Measurements from ENCODE around the gene TCL1B.
"Not testable (repeated sequence)": the region's sequence is repeated elsewhere in the genome, so short reads cannot be mapped to it uniquely, and the experiment has no call there.

Gene TCL1B

DNA sequence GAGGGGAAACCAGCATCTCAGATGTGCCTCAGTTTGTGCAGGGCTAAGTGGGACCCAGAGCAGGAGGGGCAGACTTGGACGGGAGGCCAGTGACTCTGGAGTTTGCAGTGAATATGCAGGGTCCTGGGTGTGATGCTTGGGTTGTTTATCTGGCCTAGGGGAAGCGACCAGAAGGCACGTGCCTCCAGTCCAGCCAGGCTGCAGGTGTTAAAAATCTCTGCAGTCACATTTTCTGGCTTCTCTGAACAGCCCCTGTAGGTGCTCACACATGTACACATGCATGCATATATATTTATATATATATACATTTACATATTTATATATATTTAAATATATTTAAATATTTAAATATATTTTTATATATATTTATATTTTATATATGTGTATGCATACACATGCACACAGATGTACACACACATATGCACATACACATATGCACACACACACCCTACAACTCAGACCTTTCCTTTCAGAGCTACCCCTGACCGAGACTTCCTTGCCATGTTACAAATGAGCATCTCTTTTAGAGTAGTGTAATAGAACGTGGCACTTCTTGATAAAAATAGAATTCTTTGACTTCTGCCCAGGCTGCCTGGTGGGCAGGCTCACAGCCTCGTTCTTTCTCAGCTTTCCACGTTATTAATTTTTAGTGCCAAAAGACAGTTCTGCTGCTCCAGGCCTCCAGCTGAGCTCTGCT, 26.8 kb upstream of the TCL1B start:
- Histone ChIP-seq H3K27me3 (ENCODE audit: low read depth, low read length) (peaks cover 5% of the 10 kb centered on the region), H3K27ac (ENCODE audit: low read length) (no peak overlapping the region), H3K4me1 (ENCODE audit: control insufficient read depth in 1 of 2, insufficient read depth in 2 of 2, low read length in 2 of 2) (no peaks in the 10 kb centered on the region)

DNA sequence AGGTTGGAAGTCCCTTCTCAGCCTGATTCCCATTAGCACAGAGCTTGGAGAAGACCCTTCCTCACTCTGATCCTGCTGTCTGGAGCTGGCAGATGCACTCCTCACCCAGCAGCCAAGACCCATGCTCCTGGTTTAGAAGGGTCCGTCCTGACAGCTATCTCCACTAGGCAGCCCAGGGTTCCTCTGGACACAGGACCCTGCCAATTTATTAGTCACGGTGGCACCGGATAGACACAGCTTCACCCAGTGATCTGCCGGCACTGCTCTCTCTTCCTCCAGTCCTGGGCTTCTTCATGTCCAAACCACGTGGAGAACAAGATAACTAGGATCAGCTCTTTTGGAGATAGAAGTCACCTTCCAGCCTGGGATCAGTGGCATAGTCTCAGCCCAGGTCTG, 26.2 kb upstream of the TCL1B start:
- no peak overlapping the region for H3K4me3 ChIP-seq (ENCODE audit: low read depth in 1 of 2, low read length in 2 of 2)
- H3K27ac ChIP-seq (ENCODE audit: low read length), result no peak overlapping the region
- peaks cover 5% of the 10 kb centered on the region for H3K27me3 ChIP-seq (ENCODE audit: low read depth, low read length)
- H3K9me3 ChIP-seq (ENCODE audit: control insufficient read depth in 1 of 2, low read length in 2 of 2), result no peaks in the 10 kb centered on the region
- H3K36me3 ChIP-seq (ENCODE audit: control insufficient read depth in 1 of 2, insufficient read depth in 2 of 2, low read length in 2 of 2), result no peaks in the 10 kb centered on the region
- H3K4me1 ChIP-seq (ENCODE audit: control insufficient read depth in 1 of 2, insufficient read depth in 2 of 2, low read length in 2 of 2), result no peaks in the 10 kb centered on the region

More for the DNA sequence above, 26.8 kb upstream of the TCL1B start:
- no peaks in the 10 kb centered on the region for H3K9me3 ChIP-seq (ENCODE audit: control insufficient read depth in 1 of 2, low read length in 2 of 2)
- H3K36me3 ChIP-seq (ENCODE audit: control insufficient read depth in 1 of 2, insufficient read depth in 2 of 2, low read length in 2 of 2), result no peaks in the 10 kb centered on the region
- no peak overlapping the region for H3K4me3 ChIP-seq (ENCODE audit: low read depth in 1 of 2, low read length in 2 of 2)

DNA sequence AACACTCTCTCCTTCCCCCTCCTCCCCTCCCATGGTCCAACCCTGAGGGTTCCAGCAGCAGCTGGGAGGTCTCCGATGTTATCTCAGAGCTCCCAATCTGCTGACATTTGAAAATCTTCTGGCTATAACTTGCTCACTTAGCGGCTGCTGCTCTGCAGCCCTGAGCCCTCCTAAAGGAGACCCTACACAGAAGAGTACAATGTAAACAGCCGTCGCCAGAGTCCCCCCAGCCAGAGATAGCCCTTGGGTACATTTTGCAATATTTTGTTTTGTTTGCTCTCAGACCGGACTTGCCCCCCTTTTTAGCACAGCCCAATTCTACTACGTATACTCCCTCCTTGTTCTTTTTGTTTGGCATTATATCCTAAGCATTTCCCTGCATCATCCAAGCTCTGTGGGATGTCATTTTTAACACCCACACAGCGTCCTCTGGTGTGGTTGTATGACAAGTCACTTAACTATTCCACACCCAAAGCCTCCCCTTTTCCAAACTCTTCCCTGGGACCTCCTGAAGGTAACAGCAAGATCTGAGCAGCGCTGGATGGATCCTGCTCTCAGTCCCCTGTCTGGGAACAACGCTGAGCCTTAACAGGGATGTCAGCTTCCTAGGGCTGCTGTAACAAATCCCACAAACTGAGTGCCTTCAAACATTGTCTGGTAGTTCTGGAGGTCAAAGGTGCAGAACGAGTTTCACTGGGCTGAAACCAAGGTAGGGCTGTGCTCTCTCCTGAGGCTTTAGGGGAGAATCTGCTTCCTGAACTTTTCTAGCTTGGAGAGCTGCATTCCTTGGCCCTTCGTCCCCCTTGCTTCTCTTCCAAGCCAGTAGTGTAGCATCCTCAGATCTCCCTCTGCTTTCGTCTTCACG, 25.3 kb upstream of the TCL1B start:
- Histone ChIP-seq H3K4me1 (ENCODE audit: control insufficient read depth in 1 of 2, insufficient read depth in 2 of 2, low read length in 2 of 2) (no peaks in the 10 kb centered on the region), H3K36me3 (ENCODE audit: control insufficient read depth in 1 of 2, insufficient read depth in 2 of 2, low read length in 2 of 2) (no peaks in the 10 kb centered on the region), H3K27ac (ENCODE audit: low read length) (no peak overlapping the region), H3K4me3 (ENCODE audit: low read depth in 1 of 2, low read length in 2 of 2) (no peak overlapping the region), H3K27me3 (ENCODE audit: low read depth, low read length) (peaks cover 5% of the 10 kb centered on the region), H3K9me3 (ENCODE audit: control insufficient read depth in 1 of 2, low read length in 2 of 2) (no peaks in the 10 kb centered on the region)

DNA sequence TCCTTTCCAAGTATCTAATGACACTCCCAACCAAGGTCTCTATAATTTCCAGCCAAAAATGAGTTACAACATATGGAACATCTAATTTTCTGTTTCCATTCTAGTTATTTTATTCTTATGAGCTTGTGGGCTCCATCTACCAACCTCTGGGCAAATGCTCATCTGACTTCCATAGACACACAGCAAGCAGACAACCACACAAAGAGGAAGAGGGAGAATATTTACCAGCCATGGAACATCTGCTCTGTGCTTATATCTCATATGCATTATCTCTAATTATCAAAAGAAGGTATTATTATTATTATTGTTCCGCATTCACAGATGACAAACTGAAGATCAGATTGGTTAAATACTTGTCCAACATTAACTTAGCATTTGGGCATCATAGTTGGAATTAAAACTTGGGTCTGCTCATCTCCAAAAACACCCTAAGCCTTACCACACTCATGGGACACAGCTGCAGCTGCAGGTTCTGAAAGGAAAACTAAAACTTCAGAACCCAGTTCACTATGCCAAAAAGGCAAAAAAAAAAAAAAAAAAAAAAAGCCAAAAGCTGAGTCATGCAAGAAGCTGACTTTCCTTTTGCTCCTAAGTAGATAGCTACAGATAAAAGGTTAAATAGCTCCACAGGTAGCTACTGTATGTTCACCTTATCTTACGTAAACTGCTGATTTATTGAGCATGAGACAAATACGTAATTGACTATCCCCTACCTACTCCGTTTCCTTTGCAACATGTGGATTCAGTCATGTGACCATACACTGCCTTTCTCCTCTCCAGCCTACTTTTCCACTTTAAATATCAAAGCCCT, 23.6 kb upstream of the TCL1B start:
- Histone ChIP-seq H3K27ac (ENCODE audit: low read length) (no peak overlapping the region), H3K36me3 (ENCODE audit: control insufficient read depth in 1 of 2, insufficient read depth in 2 of 2, low read length in 2 of 2) (no peaks in the 10 kb centered on the region), H3K4me1 (ENCODE audit: control insufficient read depth in 1 of 2, insufficient read depth in 2 of 2, low read length in 2 of 2) (no peaks in the 10 kb centered on the region), H3K27me3 (ENCODE audit: low read depth, low read length) (peaks cover 5% of the 10 kb centered on the region), H3K9me3 (ENCODE audit: control insufficient read depth in 1 of 2, low read length in 2 of 2) (no peaks in the 10 kb centered on the region), H3K4me3 (ENCODE audit: low read depth in 1 of 2, low read length in 2 of 2) (peak overlapping the region in 1 of 2 donors; percentile 8)

DNA sequence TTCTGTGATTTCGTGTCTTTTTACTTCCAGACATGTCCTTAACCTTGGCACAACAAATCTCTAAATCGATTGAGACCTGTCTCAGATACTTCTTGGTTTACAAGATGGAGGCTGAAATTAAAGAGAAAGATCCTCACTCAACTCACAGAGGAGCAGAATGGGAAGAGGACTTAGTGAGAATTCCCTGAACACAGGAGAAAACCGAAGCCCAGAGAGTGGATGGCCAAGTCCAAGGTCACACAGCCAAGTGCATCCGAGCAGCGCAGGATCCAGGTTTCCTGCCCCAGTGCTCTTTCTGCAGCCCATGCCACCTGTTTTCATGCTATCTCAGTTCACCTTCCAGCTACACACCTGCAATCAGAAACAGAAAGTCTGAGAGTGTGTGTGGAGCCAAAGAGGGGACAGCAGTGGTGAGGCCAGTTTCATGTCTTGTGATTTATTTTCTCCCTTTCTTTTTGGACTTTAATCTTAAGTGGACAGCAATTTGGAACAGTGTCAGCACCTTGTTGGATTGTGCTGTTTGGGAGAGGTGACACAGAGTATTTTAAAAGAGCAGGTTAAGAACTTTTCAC, 22.9 kb upstream of the TCL1B start:
- Histone ChIP-seq H3K4me1 (ENCODE audit: control insufficient read depth in 1 of 2, insufficient read depth in 2 of 2, low read length in 2 of 2) (no peaks in the 10 kb centered on the region), H3K9me3 (ENCODE audit: control insufficient read depth in 1 of 2, low read length in 2 of 2) (no peaks in the 10 kb centered on the region), H3K27ac (ENCODE audit: low read length) (no peak overlapping the region), H3K36me3 (ENCODE audit: control insufficient read depth in 1 of 2, insufficient read depth in 2 of 2, low read length in 2 of 2) (no peaks in the 10 kb centered on the region), H3K4me3 (ENCODE audit: low read depth in 1 of 2, low read length in 2 of 2) (peak overlapping the region in 1 of 2 donors; percentile 8), H3K27me3 (ENCODE audit: low read depth, low read length) (peaks cover 5% of the 10 kb centered on the region)

DNA sequence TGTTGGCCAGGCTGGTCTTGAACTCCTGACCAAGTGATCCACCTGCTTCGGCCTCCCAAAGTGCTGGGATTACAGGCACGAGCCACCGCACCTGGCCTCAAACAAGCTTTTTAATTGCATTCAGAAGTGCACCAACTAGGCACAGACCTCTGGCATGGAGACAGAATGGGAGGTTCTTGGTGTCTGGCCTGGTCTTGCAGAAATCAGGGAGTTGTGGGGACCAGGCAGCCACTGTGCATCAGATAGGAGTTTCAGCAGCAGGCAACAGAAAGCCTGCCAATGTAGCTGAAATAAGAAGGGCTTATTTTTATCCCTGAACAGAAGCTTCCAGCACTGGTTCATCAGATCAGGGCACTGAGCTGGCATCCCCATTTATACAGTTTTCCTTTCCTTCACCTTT, 22.2 kb upstream of the TCL1B start:
- Histone ChIP-seq H3K27ac (ENCODE audit: low read length) (no peak overlapping the region), H3K36me3 (ENCODE audit: control insufficient read depth in 1 of 2, insufficient read depth in 2 of 2, low read length in 2 of 2) (no peaks in the 10 kb centered on the region), H3K27me3 (ENCODE audit: low read depth, low read length) (peaks cover 5% of the 10 kb centered on the region), H3K4me1 (ENCODE audit: control insufficient read depth in 1 of 2, insufficient read depth in 2 of 2, low read length in 2 of 2) (no peaks in the 10 kb centered on the region), H3K9me3 (ENCODE audit: control insufficient read depth in 1 of 2, low read length in 2 of 2) (no peaks in the 10 kb centered on the region), H3K4me3 (ENCODE audit: low read depth in 1 of 2, low read length in 2 of 2) (no peak overlapping the region)

DNA sequence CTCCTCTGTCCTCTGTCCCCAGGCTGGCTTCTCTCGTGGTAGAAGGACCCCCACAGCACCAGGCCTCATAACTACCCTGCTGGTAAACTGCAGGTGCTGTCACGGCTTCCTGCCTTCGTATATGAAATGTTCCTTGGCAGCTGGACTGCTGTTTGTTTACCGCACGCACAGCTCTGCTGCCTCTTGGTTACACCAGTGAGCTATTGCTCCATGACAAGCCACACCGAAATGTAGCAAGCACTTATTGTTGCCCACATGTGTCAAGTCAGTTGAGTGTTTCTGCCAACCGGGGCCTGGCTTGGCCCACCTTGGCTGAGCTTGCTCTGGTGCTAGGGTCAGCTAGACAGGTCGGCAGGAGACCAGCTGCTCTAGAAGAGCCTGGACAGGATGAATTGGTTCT, 21.7 kb upstream of the TCL1B start:
- H3K27ac ChIP-seq (ENCODE audit: low read length), result no peak overlapping the region
- no peaks in the 10 kb centered on the region for H3K9me3 ChIP-seq (ENCODE audit: control insufficient read depth in 1 of 2, low read length in 2 of 2)
- no peaks in the 10 kb centered on the region for H3K4me1 ChIP-seq (ENCODE audit: control insufficient read depth in 1 of 2, insufficient read depth in 2 of 2, low read length in 2 of 2)
- no peaks in the 10 kb centered on the region for H3K36me3 ChIP-seq (ENCODE audit: control insufficient read depth in 1 of 2, insufficient read depth in 2 of 2, low read length in 2 of 2)
- H3K27me3 ChIP-seq (ENCODE audit: low read depth, low read length), result peaks cover 5% of the 10 kb centered on the region
- no peak overlapping the region for H3K4me3 ChIP-seq (ENCODE audit: low read depth in 1 of 2, low read length in 2 of 2)

DNA sequence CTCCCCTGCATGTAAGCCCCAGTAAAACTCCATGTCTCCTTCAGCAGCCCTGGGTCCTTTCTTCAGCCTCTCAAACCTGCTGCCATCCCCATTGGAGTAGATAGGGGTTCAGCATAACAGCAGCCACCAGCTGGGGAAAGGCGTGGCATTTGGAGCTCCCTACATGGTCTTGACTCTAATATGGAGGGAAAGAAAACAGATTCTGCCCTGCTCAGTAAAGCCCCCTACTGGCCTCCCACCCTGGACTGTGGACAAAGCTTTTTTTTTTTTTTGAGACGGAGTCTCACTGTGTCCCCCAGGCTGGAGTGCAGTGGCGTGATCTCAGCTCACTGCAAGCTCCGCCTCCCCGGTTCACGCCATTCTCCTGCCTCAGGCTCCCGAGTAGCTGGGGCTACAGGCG, 20.7 kb upstream of the TCL1B start:
- H3K9me3 ChIP-seq (ENCODE audit: control insufficient read depth in 1 of 2, low read length in 2 of 2); H3K27ac ChIP-seq (ENCODE audit: low read length); H3K4me3 ChIP-seq (ENCODE audit: low read depth in 1 of 2, low read length in 2 of 2); H3K36me3 ChIP-seq (ENCODE audit: control insufficient read depth in 1 of 2, insufficient read depth in 2 of 2, low read length in 2 of 2); H3K4me1 ChIP-seq (ENCODE audit: control insufficient read depth in 1 of 2, insufficient read depth in 2 of 2, low read length in 2 of 2); H3K27me3 ChIP-seq (ENCODE audit: low read depth, low read length): not testable (repeated sequence)

DNA sequence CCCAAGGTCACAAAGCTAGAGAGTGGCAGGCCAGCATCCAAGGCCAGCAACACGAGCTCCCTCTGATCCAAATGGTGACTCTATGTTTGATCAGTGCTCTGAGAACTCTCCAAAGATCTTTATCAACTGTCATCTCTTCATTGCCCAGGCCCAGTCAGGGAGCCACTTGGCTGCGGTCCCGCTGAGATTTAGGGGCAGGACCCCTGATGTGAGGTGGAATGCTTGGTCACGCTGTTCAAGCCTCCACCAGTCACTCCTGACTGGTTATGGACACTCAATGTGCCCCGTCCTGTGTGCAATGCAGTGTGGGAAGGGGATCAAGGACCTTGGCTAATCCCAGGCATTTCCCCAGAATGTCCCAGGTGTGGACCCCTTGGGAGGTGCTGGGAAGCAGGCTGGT, 19.8 kb upstream of the TCL1B start:
- Histone ChIP-seq H3K4me1 (ENCODE audit: control insufficient read depth in 1 of 2, insufficient read depth in 2 of 2, low read length in 2 of 2) (no peaks in the 10 kb centered on the region), H3K27me3 (ENCODE audit: low read depth, low read length) (no peaks in the 10 kb centered on the region), H3K27ac (ENCODE audit: low read length) (no peak overlapping the region), H3K36me3 (ENCODE audit: control insufficient read depth in 1 of 2, insufficient read depth in 2 of 2, low read length in 2 of 2) (no peaks in the 10 kb centered on the region), H3K4me3 (ENCODE audit: low read depth in 1 of 2, low read length in 2 of 2) (no peak overlapping the region), H3K9me3 (ENCODE audit: control insufficient read depth in 1 of 2, low read length in 2 of 2) (no peaks in the 10 kb centered on the region)

DNA sequence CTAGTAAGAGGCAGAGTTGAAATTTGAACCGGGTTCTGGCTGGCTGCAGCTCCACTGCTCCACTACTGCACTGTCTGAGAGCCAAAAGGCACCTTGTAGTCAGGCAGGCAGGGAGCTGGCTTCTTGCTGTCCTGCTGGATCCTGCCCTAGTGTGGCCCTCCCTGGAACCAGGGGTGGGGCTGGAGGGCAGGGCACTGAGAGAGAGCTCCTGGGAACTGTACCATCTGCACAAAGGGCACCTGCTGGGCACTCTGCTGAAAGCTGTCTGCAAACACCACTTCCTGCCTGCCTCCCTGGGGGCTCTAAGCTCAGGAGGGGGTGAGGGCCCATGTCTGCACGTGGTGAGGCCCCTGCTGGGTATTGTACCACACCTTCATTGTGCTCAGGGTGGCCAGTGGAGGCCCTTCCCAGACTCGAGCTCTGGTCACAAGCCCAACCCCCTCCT, 19.0 kb upstream of the TCL1B start:
- H3K4me3 ChIP-seq (ENCODE audit: low read depth in 1 of 2, low read length in 2 of 2), result no peak overlapping the region
- no peaks in the 10 kb centered on the region for H3K4me1 ChIP-seq (ENCODE audit: control insufficient read depth in 1 of 2, insufficient read depth in 2 of 2, low read length in 2 of 2)
- no peaks in the 10 kb centered on the region for H3K36me3 ChIP-seq (ENCODE audit: control insufficient read depth in 1 of 2, insufficient read depth in 2 of 2, low read length in 2 of 2)
- no peaks in the 10 kb centered on the region for H3K9me3 ChIP-seq (ENCODE audit: control insufficient read depth in 1 of 2, low read length in 2 of 2)
- H3K27ac ChIP-seq (ENCODE audit: low read length), result no peak overlapping the region
- no peaks in the 10 kb centered on the region for H3K27me3 ChIP-seq (ENCODE audit: low read depth, low read length)

DNA sequence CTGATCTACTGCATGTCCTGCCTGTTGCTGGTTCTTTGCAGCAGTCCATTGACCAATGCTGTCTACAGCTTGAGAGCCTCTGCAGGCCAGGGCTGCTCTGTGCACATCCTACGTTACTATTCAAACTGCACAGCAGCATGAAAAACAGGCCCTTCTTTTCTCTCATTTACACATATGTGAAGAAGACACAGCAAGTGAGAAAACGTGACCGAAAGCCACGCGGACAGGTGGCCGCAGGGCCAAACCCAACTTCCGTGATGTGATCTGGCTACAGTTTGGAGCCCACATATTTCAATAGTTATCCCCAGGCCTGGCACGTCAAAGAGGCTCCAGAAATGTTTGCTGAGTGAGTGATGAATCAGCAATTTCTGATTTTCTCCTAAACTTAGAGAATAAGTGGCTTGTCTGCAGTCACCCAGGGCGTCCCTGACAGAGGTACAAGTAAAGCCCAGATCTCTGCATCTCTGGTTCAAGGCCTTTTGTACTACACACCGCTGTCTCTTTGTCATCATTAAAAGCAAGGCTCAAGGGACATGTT, 17.9 kb upstream of the TCL1B start:
- Histone ChIP-seq H3K4me1 (ENCODE audit: control insufficient read depth in 1 of 2, insufficient read depth in 2 of 2, low read length in 2 of 2) (no peaks in the 10 kb centered on the region), H3K4me3 (ENCODE audit: low read depth in 1 of 2, low read length in 2 of 2) (no peak overlapping the region), H3K36me3 (ENCODE audit: control insufficient read depth in 1 of 2, insufficient read depth in 2 of 2, low read length in 2 of 2) (no peaks in the 10 kb centered on the region), H3K27me3 (ENCODE audit: low read depth, low read length) (no peaks in the 10 kb centered on the region), H3K9me3 (ENCODE audit: control insufficient read depth in 1 of 2, low read length in 2 of 2) (no peaks in the 10 kb centered on the region), H3K27ac (ENCODE audit: low read length) (no peak overlapping the region)

All from muscle layer of duodenum (tissue), 2 donors.